IMR-90 (cell line): ENCODE measurements around the gene AKT3. TPM values are rescaled to one million over a fixed set of nuclear protein-coding genes. Genes with fewer than 3 reads are reported as not detected.

Experiments
- ATAC-seq: fragments of 200-7000 bp; cut with Tn5 transposase; 2 replicates; pipeline ENCODE4 v1.9.1; 2020; ENCODE audit warnings: low read depth, mild to moderate bottlenecking, moderate library complexity
- BruUV-seq: library from RNA; stranded (reverse); fragments of 400-500 nt; replicated peaks from 2 replicates; lab custom pipeline; 2021; lab: Mats Ljungman, UMichigan
- CTCF ChIA-PET: fragments of 300-600 bp; formaldehyde crosslinking; extraction: SDS; loops from one replicate; lab custom pipeline; 2021; ENCODE audit warnings: antibody characterized with exemption; lab: Yijun Ruan, JAX
- POLR2A ChIA-PET: fragments of 300-600 bp; sonication (Branson Sonifier 250); formaldehyde crosslinking; loops from one replicate; lab custom pipeline; 2022; ENCODE audit warnings: antibody characterized with exemption; ENCODE audit not compliant: unreplicated experiment; lab: Charles Lee
- DNase-seq: peaks from one replicate; pipeline ENCODE4 v3.0.0; 2013
- H2AFZ ChIP-seq: replicated peaks from 2 replicates; pipeline ENCODE3; 2013; ENCODE audit warnings: low read length, mild to moderate bottlenecking; ENCODE audit not compliant: poor library complexity
- H2AK5ac ChIP-seq: 2 replicates; pipeline ENCODE4 v1.6.1; 2013; ENCODE audit warnings: low read depth, low read length, inconsistent platforms
- H2AK9ac ChIP-seq: replicated peaks from 2 replicates; pipeline ENCODE3; 2013; ENCODE audit warnings: mild to moderate bottlenecking, low read depth, low read length, moderate library complexity; ENCODE audit not compliant: poor library complexity
- H2BK120ac ChIP-seq: 2 replicates; pipeline ENCODE4 v1.6.1; 2013; ENCODE audit warnings: low read depth, low read length, inconsistent platforms
- H2BK15ac ChIP-seq: 3 replicates; pipeline ENCODE4 v1.6.1; 2013; ENCODE audit warnings: low read depth, low read length, inconsistent platforms
- H2BK20ac ChIP-seq: 2 replicates; pipeline ENCODE4 v1.6.1; 2013; ENCODE audit warnings: low read depth, mild to moderate bottlenecking, inconsistent platforms, low read length, moderate library complexity
- H2BK5ac ChIP-seq: 2 replicates; pipeline ENCODE4 v1.6.1; 2013; ENCODE audit warnings: mild to moderate bottlenecking, low read depth, low read length, inconsistent platforms; ENCODE audit not compliant: poor library complexity, severe bottlenecking
- H3K14ac ChIP-seq: replicated peaks from 2 replicates; pipeline ENCODE4 v1.6.1; 2013; ENCODE audit warnings: low read depth, low read length, inconsistent platforms
- H3K18ac ChIP-seq: 2 replicates; pipeline ENCODE4 v1.6.1; 2013; ENCODE audit warnings: low read depth, low read length, control low read depth
- H3K23ac ChIP-seq: 2 replicates; pipeline ENCODE4 v1.6.1; 2013; ENCODE audit warnings: low read depth, low read length, inconsistent platforms
- H3K27ac ChIP-seq: 2 replicates; pipeline ENCODE4 v1.5.1; 2013; ENCODE audit warnings: mild to moderate bottlenecking, control low read depth, low read length; ENCODE audit not compliant: insufficient read depth
- H3K27me3 ChIP-seq: 2 replicates; pipeline ENCODE4 v1.6.1; 2013; ENCODE audit warnings: low read length; ENCODE audit not compliant: control insufficient read depth, insufficient read depth
- H3K36me3 ChIP-seq: 2 replicates; pipeline ENCODE4 v1.6.1; 2013; ENCODE audit warnings: low read length, mixed read lengths; ENCODE audit not compliant: control insufficient read depth, insufficient read depth
- H3K4ac ChIP-seq: 2 replicates; pipeline ENCODE4 v1.6.1; 2013; ENCODE audit warnings: low read depth, low read length, inconsistent platforms
- H3K4me1 ChIP-seq: 2 replicates; pipeline ENCODE4 v1.6.1; 2013; ENCODE audit warnings: low read length, mixed read lengths; ENCODE audit not compliant: control insufficient read depth, insufficient read depth
- H3K4me2 ChIP-seq: 2 replicates; pipeline ENCODE4 v1.6.1; 2013; ENCODE audit warnings: low read depth, mild to moderate bottlenecking, control low read depth, low read length, moderate library complexity
- H3K4me3 ChIP-seq: 2 replicates; pipeline ENCODE4 v1.5.1; 2013; ENCODE audit warnings: low read depth, mild to moderate bottlenecking, control low read depth, low read length, moderate library complexity; ENCODE audit not compliant: insufficient read depth
- H3K56ac ChIP-seq: 2 replicates; pipeline ENCODE4 v1.6.1; 2013; ENCODE audit warnings: low read length, inconsistent platforms; ENCODE audit not compliant: insufficient read depth; ENCODE audit errors: extremely low read depth
- H3K79me1 ChIP-seq, 2 experiments: 2 replicates each; pipeline ENCODE4 v1.6.1; 2013; ENCODE audit warnings: low read length in 2 of 2, inconsistent platforms in 1 of 2, low read depth in 1 of 2
- H3K9ac ChIP-seq: 2 replicates; pipeline ENCODE4 v1.6.1; 2013; ENCODE audit warnings: low read depth, low read length, control low read depth
- H3K9me1 ChIP-seq: 2 replicates; pipeline ENCODE4 v1.6.1; 2013; ENCODE audit warnings: low read length, inconsistent platforms; ENCODE audit not compliant: insufficient read depth
- H3K9me3 ChIP-seq: 2 replicates; pipeline ENCODE4 v1.6.1; 2013; ENCODE audit warnings: low read length; ENCODE audit not compliant: control insufficient read depth, insufficient read depth
- H4K20me1 ChIP-seq: 2 replicates; pipeline ENCODE4 v1.6.1; 2013; ENCODE audit warnings: low read length, inconsistent platforms; ENCODE audit not compliant: insufficient read depth
- H4K5ac ChIP-seq: 2 replicates; pipeline ENCODE4 v1.6.1; 2013; ENCODE audit warnings: mild to moderate bottlenecking, low read depth, low read length, control low read depth
- H4K8ac ChIP-seq, 2 experiments: 2 replicates each; pipeline ENCODE4 v1.6.1; 2013; ENCODE audit warnings: low read depth in 2 of 2, low read length in 2 of 2, control low read depth in 1 of 2, inconsistent platforms in 1 of 2
- H4K91ac ChIP-seq: 2 replicates; pipeline ENCODE4 v1.6.1; 2013; ENCODE audit warnings: low read depth, low read length, inconsistent platforms; ENCODE audit not compliant: insufficient read depth
- BHLHE40 ChIP-seq: fragments of 150-350 bp; IDR thresholded peaks from 2 replicates; pipeline ENCODE4 v1.6.1; 2016; ENCODE audit warnings: mild to moderate bottlenecking, low read depth, low read length
- FOS ChIP-seq: fragments of 150-350 bp; IDR thresholded peaks from 2 replicates; pipeline ENCODE4 v1.6.1; 2016; ENCODE audit warnings: low read depth, low read length
- MAZ ChIP-seq: IDR thresholded peaks from 2 replicates; pipeline ENCODE4 v1.6.1; 2012; ENCODE audit warnings: low read depth, mild to moderate bottlenecking, low read length, improper control_type of control experiment, moderate library complexity, borderline replicate concordance
- MXI1 ChIP-seq: IDR thresholded peaks from 2 replicates; pipeline ENCODE4 v1.6.1; 2012; ENCODE audit warnings: low read depth, mild to moderate bottlenecking, low read length, moderate library complexity, borderline replicate concordance
- NFE2L2 ChIP-seq: fragments of 150-350 bp; IDR thresholded peaks from 2 replicates; pipeline ENCODE4 v1.6.1; 2016; ENCODE audit warnings: low read depth, mild to moderate bottlenecking, low read length
- POLR2A ChIP-seq: IDR thresholded peaks from 2 replicates; pipeline ENCODE4 v1.6.1; 2012; ENCODE audit warnings: mild to moderate bottlenecking, low read depth, low read length
- RCOR1 ChIP-seq: IDR thresholded peaks from 2 replicates; pipeline ENCODE4 v1.6.1; 2012; ENCODE audit warnings: mild to moderate bottlenecking, low read length, improper control_type of control experiment; ENCODE audit not compliant: insufficient replicate concordance
- RFX5 ChIP-seq: IDR thresholded peaks from 2 replicates; pipeline ENCODE4 v1.8.0; 2012; ENCODE audit warnings: low read depth, mild to moderate bottlenecking, low read length, moderate library complexity
- SMC3 ChIP-seq: fragments of 150-350 bp; IDR thresholded peaks from 2 replicates; pipeline ENCODE4 v1.6.1; 2016; ENCODE audit warnings: low read depth, mild to moderate bottlenecking, antibody characterized with exemption, low read length, moderate library complexity
- USF2 ChIP-seq: fragments of 150-350 bp; IDR thresholded peaks from 2 replicates; pipeline ENCODE4 v1.6.1; 2017; ENCODE audit warnings: mild to moderate bottlenecking, antibody characterized with exemption, low read length, low read depth
- WGBS, 2 experiments: methylation state at CpG; one replicate each; pipeline versions ENCODE4 v1.1.5 to v1.1.7; 2013; ENCODE audit warnings: missing lambda C conversion rate in 2 of 2; ENCODE audit not compliant: insufficient read length in 1 of 2; ENCODE audit errors: extremely low coverage in 2 of 2; 5-methylcytosine and 5-hydroxymethylcytosine counted together
- dilution Hi-C: fragments of 300-500 bp; cut with HindIII; formaldehyde crosslinking; loops from one replicate; pipeline ENCODE4 v1.14.3; 2018; ENCODE audit warnings: low sequenced_read_pairs; ENCODE audit not compliant: unreplicated experiment
- in situ Hi-C: fragments of 300-500 bp; cut with MboI; formaldehyde crosslinking; loops from 3 replicates; pipeline ENCODE4 v1.14.3; 2019; ENCODE audit warnings: low sequenced_read_pairs, inconsistent platforms, mixed read lengths
- intact Hi-C: fragments of 100-400 bp; cut with micrococcal nuclease; formaldehyde crosslinking; loops from 2 replicates; pipeline ENCODE4 v1.10.0; 2022
- polyA plus RNA-seq, 3 experiments: library from polyadenylated mRNA; depleted of rRNA; stranded (reverse); fragments of >200 nt; gene quantifications; 2 replicates each; pipeline ENCODE4 v1.2.3, GENCODE V29; 2012; ENCODE audit warnings: low replicate concordance in 1 of 3
- total RNA-seq: library from RNA; depleted of rRNA; stranded (reverse); fragments of >200 nt; gene quantifications from 2 replicates; pipeline ENCODE4 v1.2.3, GENCODE V29; 2012
- TF ChIP-seq, protein P1 (sequence below): fragments of 150-350 bp; IDR thresholded peaks from 2 replicates; pipeline ENCODE4 v1.6.1; 2016; ENCODE audit warnings: low read depth, mild to moderate bottlenecking, low read length, moderate library complexity, borderline replicate concordance

The AKT3 gene
- total and polyA plus RNA-seq, 2 of the 4 experiments (the other 2 are of a cell fraction), result 15.2 to 19.4 TPM

DNA sequence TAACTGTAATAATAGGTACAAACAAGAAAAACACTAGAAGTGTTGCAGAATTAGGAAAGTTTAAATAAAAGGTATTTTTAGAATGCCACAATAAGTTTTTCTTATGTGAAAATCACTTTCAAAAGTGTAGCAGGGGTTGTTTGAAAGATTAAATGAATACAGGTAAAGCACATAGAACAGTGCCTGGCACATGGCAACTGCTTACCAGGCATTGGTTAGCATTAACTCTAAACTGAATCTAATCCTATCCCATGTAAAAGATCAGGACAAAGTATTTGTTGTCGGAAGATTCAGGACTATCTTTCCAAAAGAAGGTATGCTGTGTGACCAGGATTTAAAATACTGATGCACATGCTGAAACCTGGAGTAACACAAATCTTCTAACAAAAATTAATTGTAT, 3.3 kb downstream of the AKT3 start:
- Histone ChIP-seq H3K36me3 (no peaks in the 10 kb centered on the region), H2AK9ac (no peak overlapping the region), H3K56ac (no peak overlapping the region), H3K27ac (no peak overlapping the region), H3K27me3 (no peaks in the 10 kb centered on the region), H3K4ac (no peak overlapping the region), H3K9me1 (no peaks in the 10 kb centered on the region), H2BK120ac (no peak overlapping the region), H2AK5ac (no peak overlapping the region), H3K9me3 (no peaks in the 10 kb centered on the region), H2BK20ac (no peak overlapping the region), H3K4me3 (no peak overlapping the region), H3K4me2 (no peak overlapping the region), H3K4me1 (peaks cover 3% of the 10 kb centered on the region), H2BK5ac (no peak overlapping the region), H3K14ac (no peak overlapping the region), H4K20me1 (peaks cover 21% of the 10 kb centered on the region; the same call in 1 of the 2 replicates), H4K91ac (no peak overlapping the region), H3K9ac (no peak overlapping the region), H3K18ac (no peak overlapping the region), H4K5ac (no peak overlapping the region), H3K79me1 (peaks cover 5 to 44% of the 10 kb centered on the region in 2 experiments; a peak in 3 of 4 replicates), H4K8ac (no peak overlapping the region), H2BK15ac (no peak overlapping the region), H3K23ac (no peak overlapping the region), H2AFZ (no peak overlapping the region)
- ATAC-seq (no peak), DNase-seq (no peak)
- ChIA-PET POLR2A (no interaction called here), CTCF (interaction anchor here (0.6 kb wide), 1 partner anchor 69 kb away, joined by 3 read pairs; no protein-coding TSS in a partner anchor)
- in situ Hi-C loops (loop anchor here (10.0 kb wide), 1 partner anchor 428 kb away; no protein-coding TSS in a partner anchor), intact Hi-C loops (no loop called here), dilution Hi-C loops (no loop called here)
- no TSS peak for BruUV-seq
- no peak for TF ChIP-seq MAZ
- TF ChIP-seq, protein P1, sequence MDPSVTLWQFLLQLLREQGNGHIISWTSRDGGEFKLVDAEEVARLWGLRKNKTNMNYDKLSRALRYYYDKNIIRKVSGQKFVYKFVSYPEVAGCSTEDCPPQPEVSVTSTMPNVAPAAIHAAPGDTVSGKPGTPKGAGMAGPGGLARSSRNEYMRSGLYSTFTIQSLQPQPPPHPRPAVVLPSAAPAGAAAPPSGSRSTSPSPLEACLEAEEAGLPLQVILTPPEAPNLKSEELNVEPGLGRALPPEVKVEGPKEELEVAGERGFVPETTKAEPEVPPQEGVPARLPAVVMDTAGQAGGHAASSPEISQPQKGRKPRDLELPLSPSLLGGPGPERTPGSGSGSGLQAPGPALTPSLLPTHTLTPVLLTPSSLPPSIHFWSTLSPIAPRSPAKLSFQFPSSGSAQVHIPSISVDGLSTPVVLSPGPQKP, result no peak
- no peak for TF ChIP-seq RFX5
- TF ChIP-seq FOS, result no peak
- no peak for TF ChIP-seq RCOR1
- TF ChIP-seq SMC3, result no peak
- TF ChIP-seq MXI1, result no peak
- no peak for TF ChIP-seq POLR2A
- no peak for TF ChIP-seq NFE2L2
- TF ChIP-seq USF2, result no peak
- no peak for TF ChIP-seq BHLHE40
- no CpG with 5 or more reads among the region's 1 CpG for WGBS, 2 experiments
